ENCODE data around the gene BACE2.
"Not testable (repeated sequence)": the region's sequence is repeated elsewhere in the genome, so short reads cannot be mapped to it uniquely, and the experiment has no call there.

Gene BACE2

DNA sequence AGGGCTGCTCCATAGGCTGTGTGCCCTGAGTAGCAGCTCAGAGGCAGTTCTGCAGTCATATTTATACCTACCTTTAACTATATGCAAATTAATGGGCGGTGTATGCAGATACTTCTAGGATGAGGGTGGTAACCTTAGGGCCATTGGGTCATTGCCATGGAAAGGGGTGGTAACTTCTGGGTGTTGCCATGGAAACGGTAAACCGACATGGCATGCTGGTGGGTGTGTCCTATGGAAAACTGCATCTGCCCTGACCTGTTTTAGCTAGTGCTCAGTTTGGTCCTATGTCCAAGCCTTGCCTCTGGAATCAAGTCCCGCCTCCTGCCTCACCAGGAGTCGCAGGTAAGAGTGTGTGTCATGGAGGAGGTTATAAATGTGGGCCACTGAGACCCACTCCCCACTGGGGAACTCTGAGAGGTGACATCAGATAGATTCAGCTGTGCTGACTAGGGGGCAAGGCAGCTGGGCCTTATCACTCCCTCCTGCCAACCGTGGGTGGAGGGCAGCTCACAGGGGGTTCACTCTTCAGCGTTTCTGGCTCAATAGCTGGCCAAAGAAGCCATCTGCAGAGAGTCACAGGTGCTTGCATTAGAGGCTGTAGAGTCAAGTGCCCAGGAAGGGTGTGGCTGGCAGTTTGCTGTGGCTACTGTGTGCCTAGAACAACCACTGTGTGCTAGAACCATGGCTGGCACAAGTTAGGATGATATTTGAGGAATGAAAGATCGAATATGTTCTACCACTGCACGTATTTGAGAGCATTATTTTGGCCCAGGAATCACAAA lies 19.0 kb downstream of the BACE2 start:
- DNase-seq = no peak

DNA sequence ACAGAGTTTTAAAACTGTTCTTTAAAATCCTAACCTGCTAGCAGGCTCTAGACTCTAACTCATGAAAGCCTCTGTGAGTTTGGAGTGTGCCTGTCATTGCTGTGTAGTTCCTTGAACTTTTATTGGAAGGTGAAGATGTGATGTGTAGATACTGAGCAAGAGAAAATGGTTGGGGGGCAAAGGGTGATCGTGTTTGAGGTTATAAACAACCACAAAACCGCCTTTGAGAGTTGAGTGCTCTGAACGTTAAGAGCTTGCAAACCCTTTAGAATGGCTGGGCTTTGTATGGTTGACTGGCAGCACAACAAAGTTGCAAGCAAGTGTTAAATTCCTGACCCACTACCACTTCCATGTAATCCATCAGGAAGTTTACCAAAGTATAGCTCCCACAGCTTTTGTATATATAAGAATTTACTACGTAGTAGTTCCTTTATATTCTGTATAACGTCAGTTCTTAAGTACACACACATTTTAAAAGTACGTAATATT lies 19.6 kb downstream of the BACE2 start:
- no peak for DNase-seq

DNA sequence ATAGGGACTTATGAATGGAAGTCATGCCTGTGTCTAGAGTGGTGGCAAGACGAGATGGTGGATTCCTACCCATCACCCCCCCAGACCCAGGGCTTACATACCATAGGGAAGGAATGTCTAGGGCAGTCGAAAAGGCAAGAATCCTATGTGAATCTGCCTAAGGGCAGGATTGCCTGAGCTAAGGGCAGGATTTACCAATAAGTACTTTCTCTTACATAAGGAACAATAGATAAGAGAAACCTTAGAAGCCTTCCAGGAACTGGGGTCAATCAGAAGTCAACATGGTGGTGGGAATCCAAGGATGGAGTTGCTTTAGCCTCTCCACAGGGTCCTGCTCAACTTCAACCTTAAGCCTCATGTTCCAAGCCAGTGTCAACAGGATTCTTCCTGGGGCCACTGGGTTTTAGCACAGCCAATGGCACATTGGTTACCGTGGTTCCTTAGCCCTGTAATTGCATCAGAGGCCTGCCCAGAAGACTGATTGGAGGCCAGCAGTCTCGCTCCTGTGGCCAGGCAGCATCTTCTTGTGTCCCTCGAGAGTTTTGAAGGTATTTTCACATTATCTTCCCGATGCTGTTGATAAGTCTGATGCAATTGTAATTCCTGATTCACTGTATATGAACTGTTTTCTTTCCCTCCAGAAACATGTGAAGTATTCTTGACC lies 20.7 kb downstream of the BACE2 start:
- DNase-seq = no peak

DNA sequence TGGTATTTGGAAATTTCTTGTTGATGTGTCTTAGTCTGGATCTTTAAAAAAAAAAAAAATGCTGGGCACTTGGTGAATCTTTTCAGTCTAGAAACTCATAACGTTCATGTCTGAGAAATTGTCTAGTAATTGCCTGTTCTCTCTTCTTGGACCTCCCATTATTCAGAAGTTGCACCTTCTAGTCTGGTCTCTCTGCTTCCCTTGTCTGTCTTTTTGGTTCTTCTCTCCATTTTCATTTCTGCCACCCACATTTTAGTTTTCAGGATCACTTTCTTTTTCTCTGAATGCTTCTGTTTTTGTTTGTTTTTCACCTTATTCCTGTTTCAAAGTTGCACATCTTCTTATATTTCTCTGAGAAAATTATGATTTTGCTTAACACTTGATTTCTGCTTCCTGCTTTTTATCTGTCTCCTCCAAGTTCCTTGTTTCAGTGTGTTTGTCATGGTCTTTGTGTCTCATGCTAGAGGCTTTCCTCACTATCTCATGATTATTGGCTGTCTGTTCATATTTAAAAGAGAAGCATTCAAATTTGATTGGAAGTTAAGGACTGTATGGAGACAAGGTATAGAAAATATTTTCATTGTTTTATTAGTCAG lies 21.3 kb downstream of the BACE2 start:
- no peak for DNase-seq

DNA sequence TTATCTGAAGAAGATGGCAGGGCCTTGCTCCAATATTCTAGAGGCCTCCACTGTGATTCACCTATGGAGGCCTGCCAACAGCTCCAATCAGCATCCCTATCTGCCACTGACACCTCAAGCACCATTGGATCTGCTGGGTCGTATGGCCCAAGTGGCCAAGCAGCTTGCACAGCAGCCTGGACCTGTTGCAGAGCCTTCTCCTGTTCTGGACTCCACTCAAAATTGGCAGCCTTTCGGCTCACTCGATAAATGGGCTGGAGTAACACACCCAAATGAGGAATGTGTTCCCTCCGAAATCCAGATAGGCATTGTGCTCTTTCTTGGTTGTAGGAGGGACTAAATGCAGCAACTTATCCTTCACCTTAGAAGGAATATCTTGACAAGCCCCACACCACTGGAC lies 24.6 kb downstream of the BACE2 start:
- not testable (repeated sequence) for DNase-seq

DNA sequence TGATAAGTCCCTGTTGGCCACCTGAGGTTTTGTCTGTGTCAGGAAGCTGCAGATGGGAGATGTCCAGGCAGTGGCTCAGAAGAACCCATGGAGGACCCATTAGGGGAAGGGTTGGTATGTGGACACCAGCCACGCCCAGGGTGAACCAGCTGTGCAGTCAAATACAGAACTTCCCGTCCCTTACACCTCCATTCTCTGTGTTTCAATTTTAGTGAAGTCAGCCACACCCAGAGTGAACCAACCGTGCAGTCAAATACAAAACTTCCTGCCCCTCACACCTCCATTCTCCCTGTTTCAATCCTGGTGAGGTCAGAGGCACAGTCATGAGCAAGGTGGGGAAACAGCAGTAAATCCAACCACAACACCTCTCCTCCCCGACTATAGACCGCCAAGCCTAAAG lies 27.4 kb downstream of the BACE2 start:
- no peak for DNase-seq

DNA sequence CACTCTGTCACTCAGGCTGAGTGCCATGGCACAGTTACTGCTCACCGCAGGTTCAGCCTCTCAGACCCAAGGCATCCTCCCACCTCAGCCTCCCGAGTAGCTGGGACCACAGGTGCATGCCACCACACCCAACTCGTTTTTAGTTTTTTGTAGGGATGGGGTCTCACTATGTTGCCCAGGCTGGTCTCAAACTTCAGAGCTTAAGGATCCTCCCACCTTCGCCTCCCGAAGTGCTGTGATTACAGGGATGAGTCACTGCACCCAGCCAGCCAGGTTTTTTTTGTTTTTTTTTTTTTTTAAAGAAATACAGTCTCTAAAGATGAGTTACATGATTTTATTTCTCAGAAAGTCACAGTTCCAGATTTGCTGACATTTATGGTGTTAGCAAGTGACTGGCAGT lies 29.0 kb downstream of the BACE2 start:
- DNase-seq = no peak

DNA sequence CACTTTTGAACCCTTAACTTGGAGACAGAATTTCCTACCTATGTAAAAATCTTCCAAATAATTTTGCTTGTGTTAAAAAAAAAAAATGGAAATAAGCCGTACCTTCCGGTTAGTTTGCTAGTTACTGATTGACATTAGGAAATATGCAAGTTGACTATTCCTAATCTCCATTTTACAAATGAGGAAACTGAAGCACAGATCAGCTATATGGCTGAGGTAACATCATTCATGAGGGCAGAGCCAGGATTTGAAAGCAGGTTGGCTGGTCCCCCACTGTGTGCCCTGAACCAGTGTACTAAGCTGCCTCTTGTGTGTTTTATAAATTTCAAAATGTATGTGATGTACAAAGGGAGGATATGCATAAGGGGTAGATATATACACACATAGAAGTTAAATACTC lies 29.6 kb downstream of the BACE2 start:
- no peak for DNase-seq

DNA sequence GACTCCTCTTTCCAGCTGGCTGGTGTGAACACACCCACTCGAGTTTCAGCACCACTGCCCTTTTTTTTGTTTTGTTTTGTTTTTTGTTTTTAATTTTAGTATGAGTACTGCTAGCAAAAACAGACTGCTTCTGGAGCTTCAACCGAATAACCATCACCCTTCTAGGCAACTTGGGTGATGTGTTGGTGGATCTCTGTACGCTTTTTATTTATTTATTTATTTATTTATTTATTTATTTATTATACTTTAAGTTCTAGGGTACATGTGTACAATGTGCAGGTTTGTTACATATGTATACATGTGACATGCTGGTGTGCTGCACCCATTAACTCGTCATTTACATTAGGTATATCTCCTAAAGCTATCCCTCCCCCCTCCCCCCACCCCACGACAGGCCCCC lies 30.7 kb downstream of the BACE2 start:
- not testable (repeated sequence) for DNase-seq

DNA sequence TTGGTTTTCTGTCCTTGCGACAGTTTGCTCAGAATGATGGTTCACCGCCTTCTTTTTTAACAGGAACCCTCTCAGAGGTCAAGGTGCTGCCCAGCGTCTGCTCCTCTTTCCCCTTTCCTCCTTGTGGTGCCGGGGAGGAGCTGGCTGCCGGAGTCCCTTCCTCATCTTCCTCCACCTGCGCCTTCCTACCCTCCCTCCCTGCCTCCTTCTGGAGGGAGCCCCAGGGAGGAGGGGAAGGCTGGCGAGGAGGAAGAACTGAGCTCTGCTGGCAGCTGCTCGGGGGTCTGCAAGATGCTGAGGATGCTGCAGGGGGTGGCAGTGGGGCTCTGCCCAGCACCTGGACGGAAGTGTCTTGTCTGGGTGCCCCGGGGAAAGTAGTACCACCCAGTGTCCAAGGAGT lies 31.2 kb downstream of the BACE2 start:
- DNase-seq = no peak

DNA sequence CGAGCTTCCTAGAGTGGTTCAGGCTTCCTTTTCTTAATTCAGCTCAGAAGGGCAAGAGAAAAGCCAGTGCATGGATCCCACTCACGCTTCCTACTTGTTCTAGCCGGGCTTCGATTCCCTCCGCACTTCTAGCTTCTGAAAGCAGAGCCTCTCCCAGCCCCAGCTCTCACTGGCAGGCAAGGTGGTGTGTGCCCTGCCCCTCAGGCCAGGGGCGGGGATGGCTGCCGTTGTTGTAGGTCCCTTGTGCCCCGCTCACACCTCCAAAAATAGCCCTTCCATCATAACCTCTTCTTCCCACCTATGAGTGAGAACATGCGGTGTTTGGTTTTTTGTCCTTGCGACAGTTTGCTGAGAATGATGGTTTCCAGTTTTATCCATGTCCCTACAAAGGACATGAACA lies 31.6 kb downstream of the BACE2 start:
- DNase-seq = no peak

DNA sequence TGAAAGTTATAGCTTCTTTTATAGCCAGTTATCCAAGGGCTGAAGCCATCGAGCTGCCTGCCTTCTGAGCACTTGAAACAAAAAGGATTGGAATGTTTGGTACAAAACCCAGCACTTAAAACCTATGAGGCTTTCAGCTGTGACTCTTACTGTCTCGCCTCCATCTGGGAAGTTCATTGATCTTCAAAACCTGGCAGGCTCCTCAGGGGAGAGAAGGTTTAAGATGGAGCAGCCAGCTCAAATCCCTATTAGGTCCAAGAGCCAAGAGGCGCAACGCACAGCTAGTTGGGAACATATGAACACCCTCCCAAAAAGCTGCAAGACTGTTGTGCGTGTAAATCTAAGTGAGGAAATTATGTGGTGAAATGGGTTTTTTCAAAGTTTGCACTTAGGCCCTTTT lies 33.4 kb downstream of the BACE2 start:
- no peak for DNase-seq

DNA sequence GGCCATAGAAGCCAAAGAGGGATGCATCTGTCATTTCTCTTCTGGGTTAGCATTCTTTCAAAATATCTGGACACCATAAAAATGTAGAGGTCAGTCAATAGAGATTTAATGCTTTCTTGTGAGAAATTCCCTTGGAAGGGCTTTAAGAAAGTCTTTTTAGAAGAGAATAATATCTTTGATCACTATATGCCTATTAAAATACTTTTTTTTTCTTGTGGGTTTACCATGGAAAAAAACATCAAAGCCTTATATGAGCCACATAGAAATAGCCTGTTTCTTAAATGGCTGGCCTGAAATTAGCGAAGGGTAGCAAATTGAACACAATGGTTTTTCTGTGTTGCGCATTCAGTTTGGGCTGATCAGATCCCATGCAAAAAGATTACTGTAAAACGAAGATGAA lies 36.8 kb downstream of the BACE2 start:
- no peak for DNase-seq

DNA sequence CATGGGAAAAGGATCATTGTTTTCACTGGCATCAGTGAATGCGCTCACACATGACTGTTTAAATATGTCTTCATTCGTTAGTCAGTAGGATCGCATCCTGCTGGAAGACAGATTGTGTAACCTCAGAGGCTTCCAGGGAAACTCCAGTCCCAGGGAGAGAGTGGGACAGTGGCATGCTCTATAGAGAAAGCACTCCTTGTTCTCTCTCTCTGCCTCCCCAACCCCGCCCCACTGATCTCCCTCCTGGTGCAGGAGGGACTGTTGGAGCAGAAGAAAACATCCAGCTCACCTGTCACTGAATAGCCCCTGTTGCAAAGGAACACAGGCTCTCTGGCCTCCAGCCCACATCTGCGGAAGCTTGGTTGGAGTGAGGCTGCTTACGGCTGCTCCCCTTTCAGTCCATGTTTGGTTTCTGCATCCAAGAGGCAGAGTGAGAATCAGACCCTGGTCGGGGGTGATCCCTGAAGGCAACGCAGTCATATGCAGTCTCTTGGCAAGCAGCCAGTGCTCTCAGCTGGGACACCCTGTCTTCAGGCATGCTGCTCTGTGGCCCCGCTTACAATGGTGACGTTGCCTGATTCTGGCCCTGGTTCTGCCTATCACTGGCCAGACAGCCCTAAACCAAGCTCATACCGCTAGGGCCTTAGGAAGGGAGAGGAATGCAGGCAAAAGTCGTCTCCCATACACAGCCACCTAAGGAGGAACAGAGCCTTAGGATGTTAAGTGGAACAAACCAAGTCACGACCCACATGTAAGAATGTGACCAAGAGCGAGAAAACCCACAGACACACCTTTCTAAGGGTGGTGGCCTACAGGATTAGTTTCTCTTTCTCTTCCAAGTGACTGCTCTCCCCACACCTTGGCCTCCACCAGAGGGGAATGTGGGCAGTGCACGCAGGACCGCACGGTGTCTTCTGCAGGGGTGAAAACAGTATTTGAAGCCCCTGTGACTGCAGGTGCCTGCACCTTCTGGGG lies 39.7 kb downstream of the BACE2 start:
- DNase-seq = no peak

DNA sequence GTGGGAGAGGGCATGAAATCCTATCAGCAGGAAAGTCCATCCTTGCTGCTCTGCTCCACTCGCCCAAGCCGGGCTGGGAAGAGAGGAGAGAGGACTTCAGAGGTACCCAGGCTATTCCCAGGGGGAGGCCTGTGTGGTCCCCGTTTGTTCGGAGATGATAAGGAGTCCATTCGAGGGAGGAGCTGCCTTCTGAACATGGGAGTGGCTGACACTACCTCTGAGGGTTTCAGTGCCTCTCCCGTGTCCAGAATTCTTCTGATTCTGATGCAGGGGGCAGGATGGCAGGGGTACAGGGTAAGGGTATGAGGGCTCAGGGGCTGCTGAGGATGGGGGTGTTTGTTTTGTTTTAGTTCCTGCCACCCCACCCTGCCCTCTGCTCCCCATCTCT lies 40.4 kb downstream of the BACE2 start:
- no peak for DNase-seq

DNA sequence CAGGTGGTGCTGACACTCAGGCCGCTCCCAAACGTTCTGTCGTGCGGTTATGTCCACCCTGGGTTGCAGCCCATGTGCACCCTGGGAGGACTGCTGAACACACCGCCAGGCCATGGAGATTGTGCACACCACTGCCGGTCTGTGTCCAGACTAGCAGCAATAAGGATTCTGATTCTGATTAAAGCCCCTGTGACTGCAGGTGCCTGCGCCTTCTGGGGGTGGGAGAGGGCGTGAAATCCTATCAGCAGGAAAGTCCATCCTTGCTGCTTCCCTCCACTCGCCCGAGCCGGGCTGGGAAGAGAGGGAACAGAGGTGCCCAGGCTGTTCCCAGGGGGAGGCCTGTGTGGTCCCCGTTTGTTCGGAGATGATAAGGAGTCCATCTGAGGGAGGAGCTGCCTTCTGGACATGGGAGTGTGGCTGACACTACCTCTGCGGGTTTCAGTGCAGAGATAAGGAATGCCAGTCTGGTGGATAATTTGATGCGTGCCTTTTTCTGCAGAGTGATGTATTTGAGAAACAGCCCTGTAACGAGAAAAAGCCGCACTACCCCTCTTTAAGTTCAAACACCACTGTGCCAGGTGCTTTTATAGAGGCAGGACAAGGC lies 41.2 kb downstream of the BACE2 start:
- DNase-seq = no peak

DNA sequence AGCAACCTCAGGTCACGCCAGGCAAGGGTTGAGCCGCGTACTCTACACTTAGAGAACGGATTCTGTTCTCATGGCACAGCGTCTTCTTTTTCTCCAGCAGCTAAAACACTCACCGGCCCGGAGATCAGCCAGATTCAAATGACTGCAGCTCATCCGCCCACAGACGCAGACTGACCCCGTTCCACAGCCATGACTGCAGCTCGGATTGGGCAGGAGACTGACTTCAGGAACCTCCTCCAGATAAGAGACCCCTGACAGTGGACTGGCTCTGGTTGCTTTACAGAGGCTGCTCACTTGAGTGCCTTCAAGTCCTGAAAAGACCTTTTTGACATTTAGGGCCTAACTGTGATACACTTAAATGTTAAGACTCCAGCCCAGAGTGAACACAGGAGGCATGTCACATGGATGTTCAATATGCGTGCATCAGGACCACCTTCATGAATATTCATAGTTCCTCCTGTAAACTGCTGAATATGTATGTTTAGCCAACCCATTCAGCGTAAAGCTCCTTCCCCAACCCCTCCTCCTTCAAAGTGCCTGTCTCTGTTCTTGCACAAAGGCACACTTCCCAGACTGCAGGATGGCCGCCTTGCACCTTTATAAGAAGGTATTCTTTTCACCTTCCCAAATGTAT lies 42.6 kb downstream of the BACE2 start:
- no peak for DNase-seq

DNA sequence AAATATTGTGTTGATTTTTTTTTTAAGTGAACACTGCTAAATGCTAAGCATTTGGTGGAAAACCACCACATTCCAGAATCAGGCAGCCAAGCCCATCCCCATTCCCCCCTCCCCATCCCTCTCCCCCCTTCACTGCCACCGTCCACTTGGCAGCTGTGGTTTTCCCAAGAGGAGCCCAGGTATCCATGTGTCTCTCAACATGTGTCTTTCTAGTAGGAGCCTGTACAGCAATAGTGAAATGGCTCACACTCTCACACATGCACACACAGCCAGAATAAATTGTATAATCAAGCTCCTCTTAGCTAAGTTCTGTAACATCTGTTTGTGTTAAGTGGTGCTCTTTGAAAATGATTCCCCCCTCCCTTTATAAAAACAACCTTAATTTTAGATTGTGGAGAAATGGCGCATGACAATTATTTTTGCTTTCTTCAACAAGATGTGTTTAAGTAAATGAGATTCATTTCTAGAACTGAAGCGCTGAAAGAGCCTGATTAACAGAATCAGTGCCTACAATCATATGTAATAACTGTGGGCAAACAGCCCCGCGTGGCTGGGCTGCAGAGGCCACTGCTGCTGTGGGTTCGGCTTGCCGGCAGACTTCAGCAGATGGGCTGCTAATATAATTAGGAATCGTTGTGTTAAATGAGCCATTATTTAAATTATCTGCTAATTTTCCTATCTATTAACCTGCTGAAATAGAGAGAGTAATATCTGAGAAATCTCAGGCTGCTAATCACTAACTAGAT lies 43.3 kb downstream of the BACE2 start:
- no peak for DNase-seq

DNA sequence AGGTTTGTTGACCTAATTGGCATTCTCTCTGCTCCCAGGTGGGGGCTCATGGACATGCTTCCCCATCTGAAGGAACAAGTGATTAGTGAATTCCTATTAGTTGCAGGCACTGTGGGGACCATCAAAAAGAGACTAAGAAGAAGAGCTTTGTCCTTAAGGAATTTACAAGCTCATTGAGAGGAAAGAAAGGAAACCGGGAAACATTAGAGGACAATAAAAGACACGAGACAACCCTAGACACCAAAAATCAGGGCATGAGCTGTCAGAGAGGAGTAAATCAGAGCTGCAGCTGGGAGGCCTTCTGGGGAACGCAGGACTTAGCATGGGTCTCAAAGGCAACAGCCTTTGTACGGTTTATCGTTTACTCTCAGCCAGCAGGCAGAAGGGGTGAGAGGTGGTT lies 45.1 kb downstream of the BACE2 start:
- DNase-seq = no peak

DNA sequence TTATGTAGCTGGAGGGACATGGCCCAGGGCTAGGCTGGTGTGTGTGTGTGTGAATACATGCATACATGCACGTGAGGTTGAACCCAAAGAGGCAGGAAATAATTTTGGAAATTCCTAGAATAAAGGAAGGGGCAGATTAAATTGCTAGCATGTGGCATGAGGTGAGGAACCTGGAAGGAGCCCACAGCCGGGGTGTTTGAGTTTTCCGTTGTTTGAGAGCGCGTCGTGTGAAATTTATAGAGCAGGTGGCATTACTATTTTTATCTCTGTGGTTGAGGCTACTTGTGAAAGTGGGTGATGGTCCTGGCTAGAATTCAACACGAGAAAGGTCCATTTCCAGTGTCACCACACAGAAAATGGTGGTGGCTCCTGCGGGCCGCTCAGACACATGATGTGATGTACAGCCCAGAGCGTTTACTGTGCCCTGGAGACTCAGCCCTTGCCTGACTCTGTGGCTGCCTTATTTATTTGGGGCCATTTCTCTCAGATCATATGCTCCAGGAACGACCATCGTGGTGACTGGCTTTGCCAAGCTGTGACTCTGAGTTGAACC lies 48.0 kb downstream of the BACE2 start:
- DNase-seq = no peak

DNA sequence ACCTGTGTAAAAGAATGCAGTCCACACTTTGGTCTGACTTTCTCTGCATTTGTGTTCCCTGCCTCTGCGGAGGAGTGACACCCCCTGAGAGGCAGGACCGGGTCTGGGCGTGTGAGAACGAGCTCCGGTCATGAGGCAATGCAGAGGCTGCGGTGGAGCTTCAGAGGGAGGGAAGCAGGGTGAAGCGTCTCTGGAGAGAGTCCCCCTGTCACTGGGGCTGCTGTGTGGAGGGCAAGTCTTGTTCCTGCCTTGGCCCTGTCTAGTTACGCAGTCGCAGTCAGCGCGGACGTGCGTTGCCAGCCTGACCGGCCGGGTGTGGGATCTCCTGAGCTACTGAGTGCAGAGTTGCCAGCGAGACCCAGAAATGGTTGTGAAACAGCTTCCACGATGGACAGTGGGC lies 48.5 kb downstream of the BACE2 start:
- DNase-seq = no peak
